HG03066 (cell line): ENCODE measurements around the gene CSGALNACT2.

ENCODE experiments used
- ATAC-seq: cut with Tn5 transposase; IDR thresholded peaks from one replicate; pipeline ENCODE4 v1.9.1; 2021; ENCODE audit warnings: low read depth; ENCODE audit not compliant: unreplicated experiment

Gene CSGALNACT2

GRCh38 chr10:43111921-43112607 is 26.2 kb upstream of the CSGALNACT2 start:
- ATAC-seq, result no peak

- no peak for ATAC-seq
Observed at GRCh38 chr10:43112608-43112961, 25.7 kb upstream of the CSGALNACT2 start.

GRCh38 chr10:43113201-43114087 is 24.8 kb upstream of the CSGALNACT2 start:
- ATAC-seq, result no peak

- no peak for ATAC-seq
Observed at GRCh38 chr10:43114088-43114742, 24.0 kb upstream of the CSGALNACT2 start.

- no peak for ATAC-seq
Observed at GRCh38 chr10:43114743-43115611, 23.3 kb upstream of the CSGALNACT2 start.

- no peak for ATAC-seq
Observed at GRCh38 chr10:43115881-43116595, 22.2 kb upstream of the CSGALNACT2 start.

GRCh38 chr10:43116596-43116995 is 21.6 kb upstream of the CSGALNACT2 start:
- ATAC-seq, result no peak

- ATAC-seq, result no peak
Observed at GRCh38 chr10:43117031-43117776, 21.0 kb upstream of the CSGALNACT2 start.

GRCh38 chr10:43117777-43118583 is 20.3 kb upstream of the CSGALNACT2 start:
- no peak for ATAC-seq

- ATAC-seq, result no peak
Observed at GRCh38 chr10:43118631-43119415, 19.4 kb upstream of the CSGALNACT2 start.

- ATAC-seq, result no peak
Observed at GRCh38 chr10:43119416-43120115, 18.7 kb upstream of the CSGALNACT2 start.

GRCh38 chr10:43120116-43120928 is 17.9 kb upstream of the CSGALNACT2 start:
- no peak for ATAC-seq

GRCh38 chr10:43120929-43121314 is 17.3 kb upstream of the CSGALNACT2 start:
- peak; percentile 85 for ATAC-seq

- no peak for ATAC-seq
Observed at GRCh38 chr10:43121444-43121843, 16.8 kb upstream of the CSGALNACT2 start.

GRCh38 chr10:43122096-43122495 is 16.1 kb upstream of the CSGALNACT2 start:
- no peak for ATAC-seq

- no peak for ATAC-seq
Observed at GRCh38 chr10:43122826-43123225, 15.4 kb upstream of the CSGALNACT2 start.
